ENCODE measurements around the gene IRF7. TPM values are rescaled to one million over a fixed set of nuclear protein-coding genes. Genes with fewer than 3 reads are reported as not detected.

The IRF7 gene
- polyA plus RNA-seq, 1 experiment = 2.4 TPM

DNA sequence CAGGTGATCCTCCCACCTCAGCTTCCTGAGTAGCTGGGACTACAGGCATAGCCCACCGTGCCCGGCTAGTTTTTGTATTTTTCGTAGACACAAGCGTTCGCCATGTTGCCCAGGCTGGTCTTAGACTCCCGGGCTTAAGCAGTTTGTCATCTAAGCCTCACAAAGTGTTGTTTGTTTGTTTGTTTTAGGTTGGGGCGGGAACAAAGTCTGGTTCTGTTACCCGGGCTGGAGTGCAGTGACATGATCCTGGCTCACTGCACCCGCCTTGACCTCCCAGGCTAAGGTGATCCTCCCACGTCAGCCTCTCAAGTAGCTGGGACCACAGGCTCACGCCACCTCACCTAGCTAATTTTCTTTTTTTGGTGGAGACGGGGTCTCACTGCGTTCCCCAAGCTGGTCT is 12.6 kb downstream of the IRF7 start:
- H3K27ac ChIP-seq (ENCODE audit: low read depth, low read length) = no peak overlapping the region
- no peaks in the 10 kb centered on the region; the same call in 1 of the 2 replicates for H3K9me3 ChIP-seq (ENCODE audit: control insufficient read depth, insufficient read depth, low read length)
- no peak for DNase-seq (ENCODE audit: low read depth, low spot score)
- TF ChIP-seq, protein P1, sequence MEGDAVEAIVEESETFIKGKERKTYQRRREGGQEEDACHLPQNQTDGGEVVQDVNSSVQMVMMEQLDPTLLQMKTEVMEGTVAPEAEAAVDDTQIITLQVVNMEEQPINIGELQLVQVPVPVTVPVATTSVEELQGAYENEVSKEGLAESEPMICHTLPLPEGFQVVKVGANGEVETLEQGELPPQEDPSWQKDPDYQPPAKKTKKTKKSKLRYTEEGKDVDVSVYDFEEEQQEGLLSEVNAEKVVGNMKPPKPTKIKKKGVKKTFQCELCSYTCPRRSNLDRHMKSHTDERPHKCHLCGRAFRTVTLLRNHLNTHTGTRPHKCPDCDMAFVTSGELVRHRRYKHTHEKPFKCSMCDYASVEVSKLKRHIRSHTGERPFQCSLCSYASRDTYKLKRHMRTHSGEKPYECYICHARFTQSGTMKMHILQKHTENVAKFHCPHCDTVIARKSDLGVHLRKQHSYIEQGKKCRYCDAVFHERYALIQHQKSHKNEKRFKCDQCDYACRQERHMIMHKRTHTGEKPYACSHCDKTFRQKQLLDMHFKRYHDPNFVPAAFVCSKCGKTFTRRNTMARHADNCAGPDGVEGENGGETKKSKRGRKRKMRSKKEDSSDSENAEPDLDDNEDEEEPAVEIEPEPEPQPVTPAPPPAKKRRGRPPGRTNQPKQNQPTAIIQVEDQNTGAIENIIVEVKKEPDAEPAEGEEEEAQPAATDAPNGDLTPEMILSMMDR (IDR thresholded peaks at IDR 0.05; ENCODE audit: low read depth, low read length) = no peak
- no peaks in the 10 kb centered on the region for H3K27me3 ChIP-seq (ENCODE audit: control insufficient read depth, insufficient read depth, low read length)
- no peak overlapping the region for H3K4me3 ChIP-seq (ENCODE audit: low read depth, low read length)
- ChIA-PET POLR2A (no interaction called here), CTCF (no interaction called here)

DNA sequence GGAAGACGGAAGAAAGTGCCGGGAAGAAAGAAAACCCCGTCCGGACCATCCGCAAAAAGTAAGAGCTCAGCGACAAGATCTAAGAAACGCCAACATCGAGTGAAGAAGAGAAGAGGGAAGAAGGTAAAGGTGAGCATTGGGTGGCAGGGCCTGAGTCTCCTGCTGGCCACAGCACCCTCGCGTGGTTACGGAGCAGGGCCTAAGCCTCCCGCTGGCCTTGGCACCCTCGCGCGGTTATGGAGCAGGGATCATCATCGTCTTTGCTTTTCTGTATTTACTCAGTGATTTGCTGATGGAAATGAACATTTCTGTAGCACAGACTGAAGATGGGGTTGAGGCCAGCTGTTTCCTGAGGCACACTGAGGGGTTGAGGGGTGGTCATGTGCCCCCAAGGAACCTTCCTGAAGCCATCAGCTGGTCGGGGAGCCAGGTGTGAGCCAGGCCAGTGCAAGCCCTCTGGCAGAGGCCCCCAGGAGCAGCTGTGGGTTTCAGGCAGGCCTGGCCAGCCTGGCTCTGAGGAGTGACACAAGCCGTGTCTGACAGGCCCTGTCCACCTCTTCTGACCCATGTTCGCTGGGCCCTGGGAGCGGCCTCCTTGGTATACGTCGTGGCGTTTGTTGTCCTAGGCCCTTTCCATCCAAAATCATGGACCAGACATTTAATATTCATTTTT is 14.0 kb downstream of the IRF7 start:
- no peak overlapping the region for H3K4me3 ChIP-seq (ENCODE audit: low read depth, low read length)
- ChIA-PET CTCF (no interaction called here), POLR2A (no interaction called here)
- no peaks in the 10 kb centered on the region for H3K27me3 ChIP-seq (ENCODE audit: control insufficient read depth, insufficient read depth, low read length)
- DNase-seq (ENCODE audit: low read depth, low spot score) = no peak
- no peaks in the 10 kb centered on the region; the same call in 1 of the 2 replicates for H3K9me3 ChIP-seq (ENCODE audit: control insufficient read depth, insufficient read depth, low read length)
- TF ChIP-seq, protein P1 (IDR thresholded peaks at IDR 0.05; ENCODE audit: low read depth, low read length) = no peak
- no peak overlapping the region for H3K27ac ChIP-seq (ENCODE audit: low read depth, low read length)

DNA sequence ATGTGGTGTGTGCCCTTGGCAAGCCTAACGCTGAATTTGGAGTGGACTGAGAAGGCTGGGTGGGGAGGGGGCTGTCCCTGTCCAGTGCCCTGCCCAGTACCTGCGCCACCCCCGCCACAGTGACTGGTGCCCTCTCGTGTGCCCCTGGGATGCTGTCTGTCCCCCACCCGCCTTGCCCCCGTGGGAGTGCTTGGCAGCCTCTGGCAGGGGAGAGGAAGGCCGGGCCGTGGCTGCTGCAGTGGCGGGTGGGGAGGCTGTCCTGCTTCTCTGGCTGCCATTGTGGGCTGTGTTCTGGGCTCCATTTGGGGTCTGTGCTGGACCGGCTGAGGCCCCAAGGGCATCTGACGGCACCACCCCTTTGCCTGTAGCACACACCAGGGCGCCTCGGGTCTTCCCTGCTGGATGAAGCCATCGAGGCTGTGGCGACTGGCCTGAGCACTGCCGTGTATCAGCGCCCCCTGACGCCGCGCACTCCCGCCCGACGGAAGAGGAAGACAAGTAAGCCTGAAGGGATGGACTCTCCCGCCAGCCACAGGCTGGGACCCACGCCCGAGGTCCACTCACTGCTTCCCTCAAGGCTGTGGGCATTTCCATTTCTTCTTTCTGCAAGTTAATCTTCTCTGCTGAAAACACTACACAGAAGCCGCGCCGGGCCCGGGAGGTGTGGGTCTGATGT is 17.6 kb downstream of the IRF7 start:
- no peak overlapping the region for H3K4me3 ChIP-seq (ENCODE audit: low read depth, low read length)
- POLR2A ChIA-PET = no interaction called here
- no peaks in the 10 kb centered on the region for H3K27me3 ChIP-seq (ENCODE audit: control insufficient read depth, insufficient read depth, low read length)
- DNase-seq (ENCODE audit: low read depth, low spot score) = no peak
- no peak overlapping the region for H3K27ac ChIP-seq (ENCODE audit: low read depth, low read length)
- CTCF ChIA-PET = no interaction called here
- TF ChIP-seq, protein P1 (IDR thresholded peaks at IDR 0.05; ENCODE audit: low read depth, low read length) = no peak
- H3K9me3 ChIP-seq (ENCODE audit: control insufficient read depth, insufficient read depth, low read length) = no peaks in the 10 kb centered on the region; the same call in 1 of the 2 replicates

DNA sequence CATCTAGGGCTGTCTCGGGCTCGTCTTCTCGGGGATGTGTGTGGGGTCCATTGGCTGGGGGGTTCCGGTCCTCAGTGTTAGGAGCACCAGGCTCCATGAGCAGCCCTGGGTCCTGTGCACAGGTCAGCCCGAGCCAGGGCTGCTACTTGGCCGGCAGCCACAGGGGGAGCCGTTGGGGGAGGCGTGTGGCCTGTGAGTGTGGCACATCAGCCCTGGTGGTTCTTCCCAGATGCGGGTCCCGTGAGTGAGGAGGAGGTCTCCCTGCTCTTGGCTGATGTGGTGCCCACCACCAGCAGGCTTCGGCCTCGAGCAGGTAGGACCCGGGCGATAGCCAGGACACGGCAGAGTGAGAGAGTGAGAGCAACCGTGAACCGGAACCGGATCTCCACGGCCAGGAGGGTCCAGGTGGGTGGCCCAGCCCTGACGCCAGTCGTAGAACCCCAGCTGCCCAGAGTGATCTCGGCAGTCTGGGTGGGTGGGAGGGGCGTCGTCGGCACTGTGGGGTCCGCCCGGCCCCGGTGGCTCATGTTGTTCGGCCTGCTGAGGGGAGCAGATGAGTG is 18.5 kb downstream of the IRF7 start:
- no peak overlapping the region for H3K4me3 ChIP-seq (ENCODE audit: low read depth, low read length)
- H3K27me3 ChIP-seq (ENCODE audit: control insufficient read depth, insufficient read depth, low read length) = no peaks in the 10 kb centered on the region
- TF ChIP-seq, protein P1 (IDR thresholded peaks at IDR 0.05; ENCODE audit: low read depth, low read length) = no peak
- CTCF ChIA-PET = no interaction called here
- no peaks in the 10 kb centered on the region; the same call in 1 of the 2 replicates for H3K9me3 ChIP-seq (ENCODE audit: control insufficient read depth, insufficient read depth, low read length)
- POLR2A ChIA-PET = no interaction called here
- H3K27ac ChIP-seq (ENCODE audit: low read depth, low read length) = no peak overlapping the region
- DNase-seq (ENCODE audit: low read depth, low spot score) = no peak

DNA sequence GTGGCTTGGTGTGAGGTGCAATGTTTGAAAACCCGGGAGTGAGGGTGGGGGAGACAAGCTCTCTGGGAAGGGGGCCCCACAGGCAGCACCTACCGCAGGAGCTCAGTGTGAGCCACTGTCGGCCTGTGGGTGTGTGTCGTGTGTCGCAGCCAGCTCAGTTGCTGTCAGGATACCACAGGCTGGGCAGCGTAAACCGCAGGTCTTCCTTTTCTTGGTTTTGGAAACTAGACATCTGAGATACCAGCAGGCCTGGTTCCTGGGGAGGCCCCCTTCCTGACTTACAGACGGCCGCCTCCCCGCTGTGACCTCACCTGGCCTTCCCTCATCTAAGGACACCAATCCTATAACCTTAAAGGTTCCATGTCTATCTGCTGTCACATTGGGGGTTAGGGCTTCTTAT is 19.4 kb downstream of the IRF7 start:
- TF ChIP-seq, protein P1 (IDR thresholded peaks at IDR 0.05; ENCODE audit: low read depth, low read length) = no peak
- H3K9me3 ChIP-seq (ENCODE audit: control insufficient read depth, insufficient read depth, low read length) = no peaks in the 10 kb centered on the region; the same call in 1 of the 2 replicates
- ChIA-PET POLR2A (no interaction called here), CTCF (no interaction called here)
- DNase-seq (ENCODE audit: low read depth, low spot score) = no peak
- H3K27ac ChIP-seq (ENCODE audit: low read depth, low read length) = no peak overlapping the region
- H3K27me3 ChIP-seq (ENCODE audit: control insufficient read depth, insufficient read depth, low read length) = no peaks in the 10 kb centered on the region
- H3K4me3 ChIP-seq (ENCODE audit: low read depth, low read length) = no peak overlapping the region

All from AG04450 (cell line).